ENCODE results near the gene MGP. TPM values are rescaled to one million over a fixed set of nuclear protein-coding genes. Genes with fewer than 3 reads are reported as not detected.

The MGP gene
- polyA plus RNA-seq, 1 of the 3 experiments (the other 2 are of a cell fraction): 76.2 TPM

GRCh38 chr12:14931791-14932560, 46.3 kb upstream of the MGP start:
- TF ChIP-seq TEAD4 (IDR thresholded peaks at IDR 0.05; ENCODE audit: borderline replicate concordance, insufficient read depth) (no peak), RXRA (IDR thresholded peaks at IDR 0.05; ENCODE audit: borderline replicate concordance, low read depth) (no peak), MEF2A (IDR thresholded peaks at IDR 0.05; ENCODE audit: borderline replicate concordance, low read depth) (no peak), MXI1 (IDR thresholded peaks at IDR 0.05; ENCODE audit: low read depth, low read length) (no peak), FOXM1 (IDR thresholded peaks at IDR 0.05; ENCODE audit: low read depth) (no peak), ZBTB33 (IDR thresholded peaks at IDR 0.05; ENCODE audit: borderline replicate concordance, low read depth) (no peak), EP300 (IDR thresholded peaks at IDR 0.05; ENCODE audit: borderline replicate concordance in 1 of 2, low read depth in 1 of 2, low read length in 1 of 2) (no peak), USF2 (IDR thresholded peaks at IDR 0.05; ENCODE audit: borderline replicate concordance, low read depth, low read length) (no peak), FOXJ3 (CRISPR knock-in tag; IDR thresholded peaks at IDR 0.05) (no peak), NFIC (IDR thresholded peaks at IDR 0.05; ENCODE audit: borderline replicate concordance) (no peak), RFX5 (IDR thresholded peaks at IDR 0.05; ENCODE audit: low read length) (no peak), SIN3A (IDR thresholded peaks at IDR 0.05; ENCODE audit: borderline replicate concordance, low read depth, low read length) (no peak), CHD2 (IDR thresholded peaks at IDR 0.05; ENCODE audit: low read length, partially characterized antibody) (no peak), REST (IDR thresholded peaks at IDR 0.05; ENCODE audit: low read depth, low read length) (no peak), POLR2AphosphoS5 (IDR thresholded peaks at IDR 0.05; ENCODE audit: low read depth, low read length) (no peak)
- Histone ChIP-seq H3K27me3 (ENCODE audit: insufficient read depth) (no peaks in the 10 kb centered on the region), H3K36me3 (replicated peaks in 1 of 2; ENCODE audit: control insufficient read depth in 1 of 2, insufficient read depth in 2 of 2, low read length in 1 of 2) (no peaks in the 10 kb centered on the region), H3K9ac (no peak overlapping the region), H3F3A (replicated peaks; ENCODE audit: insufficient read depth) (peaks cover 15% of the 10 kb centered on the region), H3K27ac (ENCODE audit: low read depth in 2 of 2, low read length in 1 of 2) (no peak overlapping the region), H3K4me2 (no peak overlapping the region), H3K9me3 (no peaks in the 10 kb centered on the region), H3K9me2 (no peaks in the 10 kb centered on the region), H3K79me2 (ENCODE audit: insufficient read depth) (no peaks in the 10 kb centered on the region), H4K20me1 (ENCODE audit: insufficient read depth) (no peaks in the 10 kb centered on the region), H3K4me1 (ENCODE audit: control insufficient read depth in 1 of 2, insufficient read depth in 2 of 2, low read depth in 1 of 2, low read length in 1 of 2) (peaks cover 0 to 16% of the 10 kb centered on the region in 2 experiments; a peak in 2 of 4 replicates), H2AFZ (ENCODE audit: low read depth) (peak overlapping the region; percentile 18; the same call in 1 of the 2 replicates), H3K4me3 (ENCODE audit: low read depth in 2 of 2, low read length in 1 of 2) (no peak overlapping the region)
- CTCF ChIA-PET: no interaction called here
- no peak for DNase-seq
- POLR2A ChIA-PET: no interaction called here
- 80% methylated on average over 7 of the region's 7 CpGs for WGBS (ENCODE audit: low lambda C conversion rate)

Data from SK-N-SH (cell line).